Ovary (tissue), 10 donors: ENCODE results near the gene PET100. TPM values are rescaled to one million over a fixed set of nuclear protein-coding genes. Genes with fewer than 3 reads are reported as not detected.
A peak's percentile ranks its signal among the peaks of the same experiment; 100 is the strongest.

Experiments used
- DNase-seq, 5 donors: peaks; one replicate each; pipeline ENCODE4 v3.0.0-alpha.2; 2019 to 2020
- H3K27ac ChIP-seq, 2 donors: fragments of 200-600 bp; one replicate each; pipeline versions ENCODE4 v1.5.1 to v1.8.0; 2019 to 2022
- H3K27me3 ChIP-seq: fragments of 200-600 bp; one replicate; pipeline ENCODE4 v1.8.0; 2022
- H3K36me3 ChIP-seq: fragments of 200-600 bp; sonication (generic); one replicate; pipeline ENCODE4 v1.5.1; 2019
- H3K4me1 ChIP-seq: one replicate; pipeline ENCODE4 v1.8.1; 2013; ENCODE audit warnings: mild to moderate bottlenecking, moderate library complexity; ENCODE audit not compliant: insufficient read depth
- H3K4me3 ChIP-seq: fragments of 200-600 bp; sonication (generic); one replicate; pipeline ENCODE4 v1.5.1; 2017
- H3K9me3 ChIP-seq, 2 donors: fragments of 200-600 bp in 1 of 2; sonication (generic) in 1 of 2; one replicate each; pipeline versions ENCODE4 v1.5.1 to v1.8.1; 2013 to 2019; ENCODE audit warnings: mild to moderate bottlenecking in 1 of 2, moderate library complexity in 1 of 2
- EP300 ChIP-seq: sonication (generic); formaldehyde crosslinking; IDR thresholded peaks from one replicate; pipeline ENCODE4 v1.6.1; 2017; ENCODE audit warnings: antibody characterized with exemption
- POLR2A ChIP-seq: fragments of 450-650 bp; IDR thresholded peaks from one replicate; pipeline ENCODE4 v1.6.1; 2017; ENCODE audit warnings: antibody characterized with exemption, mild to moderate bottlenecking, moderate library complexity
- WGBS, 3 donors: extraction: QIAGEN DNeasy Blood & Tissue Kit in 1 of 3; methylation state at CpG; one replicate each; pipeline versions ENCODE4 v1.1.5 to v1.1.7; 2013 to 2017; 5-methylcytosine and 5-hydroxymethylcytosine counted together
- intact Hi-C, 4 donors: fragments of 100-400 bp; cut with DNase I; formaldehyde crosslinking; loops; one replicate each; pipeline versions ENCODE4 v1.11.0 to v1.15.1; 2022 to 2023
- long read RNA-seq, 3 donors: library from polyadenylated mRNA in 2 of 3; unstranded in 2 of 3; transcript quantifications; one replicate each; pipeline ENCODE4 v2.0.0 and lab custom pipeline, GENCODE V29; 2021 to 2026
- polyA plus RNA-seq, 2 donors: library from polyadenylated mRNA; stranded (reverse); fragments of 200-250 nt in 1 of 2; fragments of 350-450 nt in 1 of 2; fragmentation: Illumina TruSeq in 1 of 2; extraction: RNeasy Lipid Tissue Mini Kit (QIAGEN cat#74804) in 1 of 2; gene quantifications; one replicate each; pipeline ENCODE4 v1.2.3, GENCODE V29; 2013 to 2014
- total RNA-seq, 7 donors: library from RNA; depleted of rRNA in 2 of 7; stranded (reverse); fragments of >200 nt in 2 of 7; fragmentation: NEBNext Ultra II Directional in 3 of 7; extraction: Animal tissue kit (Norgen Biotek cat#: 25700) in 3 of 7; gene quantifications; one replicate each; pipeline versions ENCODE4 v1.1.0 to v1.2.4, GENCODE V29; 2016 to 2023
- TF ChIP-seq, protein P1 (sequence below), 3 donors: fragments of 450-650 bp in 2 of 3; fragments of 200-600 bp in 1 of 3; IDR thresholded peaks; one replicate each; pipeline versions ENCODE4 v1.5.1 to v1.8.0; 2016 to 2022; ENCODE audit warnings: antibody characterized with exemption in 3 of 3, mild to moderate bottlenecking in 1 of 3
- donor health status: DM: no; HTN: no; CAD: no; lungs with moderate emphysema.
- donor health status: DM: no; HTN: no; CAD: no.
- donor health status: Bipolar disorder and iron deficiency.
- donor health status: DM: yes; HTN: yes; CAD: no.
- donor health status: DM: no; HTN: no; CAD: no.
- donor health status: DM: yes; HTN: yes; CAD: no.

The PET100 gene, protein sequence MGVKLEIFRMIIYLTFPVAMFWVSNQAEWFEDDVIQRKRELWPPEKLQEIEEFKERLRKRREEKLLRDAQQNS
- total RNA-seq: 10 to 100 TPM; 11.9 to 77.8 (median 58.3) TPM
- polyA plus RNA-seq: 10 to 100 TPM; 44.6 to 53.7 TPM
- long read RNA-seq, donor 1, transcript PET100-202 (4 exons, 719 nt): major isoform, 5 of 7 reads
- long read RNA-seq, donor 1, partial matches to known transcripts: 1 of 7 reads
- long read RNA-seq, donor 1, other reads (novel, unspliced or antisense): 1 of 7 reads
- long read RNA-seq, donor 2, transcript PET100-202 (4 exons, 719 nt): major isoform, 23 of 43 reads
- long read RNA-seq, donor 2, partial matches to known transcripts: 0 of 43 reads
- long read RNA-seq, donor 2, other reads (novel, unspliced or antisense): 16 of 43 reads
- long read RNA-seq, donor 3, transcript PET100-202 (4 exons, 719 nt): major isoform, 51 of 57 reads
- long read RNA-seq, donor 3, partial matches to known transcripts: 0 of 57 reads
- long read RNA-seq, donor 3, other reads (novel, unspliced or antisense): 1 of 57 reads

DNA sequence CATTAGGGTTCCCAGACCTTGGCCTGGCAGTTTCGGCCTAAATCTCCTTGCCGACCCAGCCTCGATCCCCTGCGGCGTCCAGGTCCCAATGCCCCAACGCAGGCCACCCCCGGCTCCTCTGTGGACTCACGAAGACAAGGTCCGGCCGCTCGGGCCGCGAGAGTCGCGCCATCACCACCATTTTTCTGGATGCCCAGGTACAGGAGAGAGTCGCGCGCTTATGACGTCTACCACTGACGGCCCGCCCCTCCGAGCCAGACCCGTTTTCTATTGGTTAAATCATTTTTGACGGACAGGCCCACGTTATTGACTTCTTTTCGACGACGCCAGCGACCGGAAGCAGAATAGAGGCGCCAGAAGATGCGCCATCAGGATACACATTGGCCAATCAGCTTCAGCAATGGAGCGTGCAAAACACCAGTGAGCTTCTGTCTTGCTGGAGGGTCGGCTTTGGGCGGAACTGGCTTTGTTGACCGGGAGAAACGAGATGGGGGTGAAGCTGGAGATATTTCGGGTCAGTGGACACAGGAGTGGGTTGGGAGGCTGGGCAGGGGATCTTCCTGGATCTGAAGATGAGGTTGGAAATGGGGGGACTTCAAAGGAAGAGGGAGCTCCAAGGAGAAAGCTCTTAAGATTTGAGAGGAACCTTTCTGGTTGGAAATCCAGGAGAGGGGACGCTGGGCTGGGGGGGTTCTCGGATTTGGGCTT, at the start of gene PET100, which contains the start of gene XAB2:
TSS of gene PET100 (plus strand) at position 447 of the 708 bp plus-strand sequence. CDS start at position 488, 41 bp downstream.
TSS of gene XAB2 (minus strand) at position 199 of the 708 bp plus-strand sequence. CDS start at position 181, 18 bp downstream.
- 0 to 1% (median 0%) methylated on average over 40 of the region's 40 CpGs for WGBS, 3 donors
- peak; percentile 95 to 98 (median 97) for DNase-seq
- peak within 1 kb of the TSS; percentile 68 for H3K4me3 ChIP-seq
- TF ChIP-seq POLR2A: peak; percentile 61
- TF ChIP-seq, protein P1, sequence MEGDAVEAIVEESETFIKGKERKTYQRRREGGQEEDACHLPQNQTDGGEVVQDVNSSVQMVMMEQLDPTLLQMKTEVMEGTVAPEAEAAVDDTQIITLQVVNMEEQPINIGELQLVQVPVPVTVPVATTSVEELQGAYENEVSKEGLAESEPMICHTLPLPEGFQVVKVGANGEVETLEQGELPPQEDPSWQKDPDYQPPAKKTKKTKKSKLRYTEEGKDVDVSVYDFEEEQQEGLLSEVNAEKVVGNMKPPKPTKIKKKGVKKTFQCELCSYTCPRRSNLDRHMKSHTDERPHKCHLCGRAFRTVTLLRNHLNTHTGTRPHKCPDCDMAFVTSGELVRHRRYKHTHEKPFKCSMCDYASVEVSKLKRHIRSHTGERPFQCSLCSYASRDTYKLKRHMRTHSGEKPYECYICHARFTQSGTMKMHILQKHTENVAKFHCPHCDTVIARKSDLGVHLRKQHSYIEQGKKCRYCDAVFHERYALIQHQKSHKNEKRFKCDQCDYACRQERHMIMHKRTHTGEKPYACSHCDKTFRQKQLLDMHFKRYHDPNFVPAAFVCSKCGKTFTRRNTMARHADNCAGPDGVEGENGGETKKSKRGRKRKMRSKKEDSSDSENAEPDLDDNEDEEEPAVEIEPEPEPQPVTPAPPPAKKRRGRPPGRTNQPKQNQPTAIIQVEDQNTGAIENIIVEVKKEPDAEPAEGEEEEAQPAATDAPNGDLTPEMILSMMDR (IDR thresholded peaks at IDR 0.05): no peak
- H3K27ac ChIP-seq: peak within 1 kb of the TSS in 1 of 2 donors; percentile 80
- H3K4me1 ChIP-seq: peaks cover 13% of the 10 kb centered on the region
- intact Hi-C loops: no loop called here
- H3K27me3 ChIP-seq: no peaks in the 10 kb centered on the region
- H3K36me3 ChIP-seq: no peaks in the 10 kb centered on the region
- no peaks in the 10 kb centered on the region for H3K9me3 ChIP-seq

DNA sequence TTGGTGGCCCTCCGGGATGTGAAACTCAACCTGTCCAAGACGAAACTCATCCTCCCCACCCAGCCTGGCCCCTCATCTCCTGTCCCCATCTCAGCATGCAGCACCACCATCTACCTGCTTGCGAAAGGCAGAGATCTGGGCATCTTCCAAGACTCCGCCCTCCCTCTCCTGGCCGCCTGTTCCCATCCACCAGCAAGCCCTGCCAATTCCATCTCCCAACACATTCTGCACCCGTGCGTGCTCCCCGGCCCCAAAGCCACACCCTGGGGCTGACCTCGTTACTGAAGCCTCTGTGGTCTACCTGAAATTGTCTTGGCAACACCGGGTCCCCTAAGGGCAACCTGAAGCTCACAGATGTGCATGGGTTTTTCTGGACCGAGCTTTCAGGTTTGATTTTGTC, 47.1 kb upstream of the PET100 start:
- DNase-seq: no peak
- no peaks in the 10 kb centered on the region for H3K36me3 ChIP-seq
- 55 to 57% (median 57%) methylated on average over 11 of the region's 11 CpGs for WGBS, 3 donors
- TF ChIP-seq EP300 (no peak), POLR2A (no peak)
- TF ChIP-seq, protein P1 (IDR thresholded peaks at IDR 0.05): no peak
- H3K27me3 ChIP-seq: no peaks in the 10 kb centered on the region
- intact Hi-C loops: no loop called here
- no peak overlapping the region for H3K4me3 ChIP-seq
- H3K4me1 ChIP-seq: no peaks in the 10 kb centered on the region
- H3K27ac ChIP-seq: no peak overlapping the region
- no peaks in the 10 kb centered on the region for H3K9me3 ChIP-seq

DNA sequence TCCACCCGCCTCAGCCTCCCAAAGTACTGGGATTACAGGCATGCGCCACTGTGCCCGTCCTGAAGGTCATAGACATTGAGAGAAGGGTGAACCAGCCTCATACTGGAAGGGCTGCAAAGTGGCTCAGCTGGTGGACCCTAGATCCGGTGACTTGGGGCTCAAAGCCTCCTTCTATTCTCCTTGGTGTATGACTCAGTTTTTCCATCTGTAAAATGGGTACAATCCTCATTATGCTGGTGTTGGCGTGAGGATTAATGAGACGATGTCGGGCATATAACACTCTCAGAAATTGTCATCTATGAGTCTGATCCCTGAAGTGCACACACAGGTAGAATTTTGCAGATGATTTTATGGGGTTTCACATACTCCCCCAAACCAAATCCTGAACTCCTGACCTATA, 39.8 kb upstream of the PET100 start:
- Histone ChIP-seq H3K4me1 (no peaks in the 10 kb centered on the region), H3K4me3 (no peak overlapping the region), H3K27ac (no peak overlapping the region), H3K36me3 (no peaks in the 10 kb centered on the region), H3K27me3 (no peaks in the 10 kb centered on the region), H3K9me3 (no peaks in the 10 kb centered on the region)
- WGBS, 3 donors: 82 to 92% (median 92%) methylated on average over 7 of the region's 7 CpGs
- DNase-seq: no peak
- no peak for TF ChIP-seq EP300
- no peak for TF ChIP-seq POLR2A
- TF ChIP-seq, protein P1 (IDR thresholded peaks at IDR 0.05): no peak
- intact Hi-C loops: no loop called here

DNA sequence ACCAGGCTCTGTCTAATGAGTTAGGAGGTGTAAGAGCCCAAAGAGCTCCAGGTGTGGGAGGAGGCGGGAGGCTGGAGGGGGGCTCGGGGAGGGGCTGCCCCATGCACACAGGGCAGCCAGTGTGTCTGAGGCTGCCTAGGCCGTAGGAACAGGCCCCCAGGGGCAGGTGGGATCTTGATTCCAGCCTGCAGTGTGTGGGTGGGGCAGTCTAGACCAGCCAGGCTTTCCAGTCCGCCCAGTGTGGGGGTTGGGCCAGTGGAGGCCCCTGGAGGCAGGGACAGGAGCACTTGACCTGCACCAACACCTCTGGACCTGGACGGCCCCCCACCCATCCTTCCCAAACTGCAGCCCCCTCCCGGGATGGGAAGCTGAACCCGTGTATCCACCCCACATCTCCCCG, 39.3 kb upstream of the PET100 start:
- TF ChIP-seq EP300 (no peak), POLR2A (no peak)
- Histone ChIP-seq H3K4me1 (no peaks in the 10 kb centered on the region), H3K4me3 (no peak overlapping the region), H3K27me3 (no peaks in the 10 kb centered on the region), H3K27ac (no peak overlapping the region), H3K9me3 (no peaks in the 10 kb centered on the region), H3K36me3 (no peaks in the 10 kb centered on the region)
- WGBS, 3 donors: 37 to 58% (median 40%) methylated on average over 8 of the region's 8 CpGs
- no peak for DNase-seq
- intact Hi-C loops: no loop called here
